ENCODE results near the gene TSPAN17. TPM values are rescaled to one million over a fixed set of nuclear protein-coding genes. Genes with fewer than 3 reads are reported as not detected.
"Not testable (repeated sequence)": the region's sequence is repeated elsewhere in the genome, so short reads cannot be mapped to it uniquely, and the experiment has no call there.

The TSPAN17 gene
- 10 to 100 TPM; 20.7 to 35.2 (median 24.2) TPM for polyA plus RNA-seq
- long read RNA-seq, donor 1, transcript TSPAN17-207 (9 exons, 2,457 nt), result major isoform, 7 of 7 reads
- long read RNA-seq, donor 1, partial matches to known transcripts, result 0 of 7 reads
- long read RNA-seq, donor 1, other reads (novel, unspliced or antisense), result 0 of 7 reads
- long read RNA-seq, donor 2, partial matches to known transcripts, result 0 of 2 reads
- long read RNA-seq, donor 2, other reads (novel, unspliced or antisense), result 0 of 2 reads
- long read RNA-seq, donor 3, partial matches to known transcripts, result 0 of 3 reads
- long read RNA-seq, donor 3, other reads (novel, unspliced or antisense), result 0 of 3 reads
- long read RNA-seq, donor 4, result 0 reads
- long read RNA-seq, donor 5, result 0 reads
- long read RNA-seq, donor 6, partial matches to known transcripts, result 0 of 2 reads
- long read RNA-seq, donor 6, other reads (novel, unspliced or antisense), result 0 of 2 reads
- long read RNA-seq, donor 7, partial matches to known transcripts, result 0 of 4 reads
- long read RNA-seq, donor 7, other reads (novel, unspliced or antisense), result 0 of 4 reads
- long read RNA-seq, donor 8, result 0 reads
- long read RNA-seq, donor 9, partial matches to known transcripts, result 0 of 1 reads
- long read RNA-seq, donor 9, other reads (novel, unspliced or antisense), result 0 of 1 reads
- long read RNA-seq, donor 10, partial matches to known transcripts, result 12 of 15 reads
- long read RNA-seq, donor 10, other reads (novel, unspliced or antisense), result 0 of 15 reads

GRCh38 chr5:176647030-176647842 is at the start of gene TSPAN17:
Gene TSPAN17 (plus strand): TSS chr5:176647484. CDS start chr5:176647616, 132 bp downstream.
- H3K27ac ChIP-seq (ENCODE audit: low read depth in 1 of 3, low read length in 2 of 3), result peak within 1 kb of the TSS in 2 of 3 donors; percentile 45 to 73
- H3K27me3 ChIP-seq (ENCODE audit: control insufficient read depth in 3 of 3, insufficient read depth in 3 of 3, low read length in 3 of 3), result peaks cover 0 to 3% (median 0%) of the 10 kb centered on the region in 3 donors
- 1% methylated on average over 50 to 63 of the region's 63 CpGs for WGBS, 3 donors
- no peak for FAIRE-seq
- peak; percentile 99 to 100 for DNase-seq
- H3K36me3 ChIP-seq (ENCODE audit: control insufficient read depth in 3 of 3, insufficient read depth in 2 of 3, low read depth in 1 of 3, low read length in 3 of 3), result peaks cover 0 to 2% (median 0%) of the 10 kb centered on the region in 3 donors
- peak within 1 kb of the TSS; percentile 53 to 71 (median 59) for H3K4me3 ChIP-seq (ENCODE audit: low read depth in 1 of 3, low read length in 3 of 3)
- H3K9me3 ChIP-seq (ENCODE audit: control insufficient read depth in 2 of 2, insufficient read depth in 1 of 2, low read depth in 1 of 2, low read length in 1 of 2), result no peaks in the 10 kb centered on the region
- H3K4me1 ChIP-seq (ENCODE audit: control insufficient read depth in 3 of 3, insufficient read depth in 2 of 3, low read depth in 1 of 3, low read length in 2 of 3), result peaks cover 0 to 9% (median 3%) of the 10 kb centered on the region in 3 donors

GRCh38 chr5:176599749-176600430 is 47.4 kb upstream of the TSPAN17 start:
- not testable (repeated sequence) for H3K27ac ChIP-seq (ENCODE audit: low read depth in 1 of 3, low read length in 2 of 3); FAIRE-seq; H3K4me3 ChIP-seq (ENCODE audit: low read depth in 1 of 3, low read length in 3 of 3); H3K4me1 ChIP-seq (ENCODE audit: control insufficient read depth in 3 of 3, insufficient read depth in 2 of 3, low read depth in 1 of 3, low read length in 2 of 3); DNase-seq; H3K9me3 ChIP-seq (ENCODE audit: control insufficient read depth in 2 of 2, insufficient read depth in 1 of 2, low read depth in 1 of 2, low read length in 1 of 2)
- Histone ChIP-seq H3K36me3 (ENCODE audit: control insufficient read depth in 3 of 3, insufficient read depth in 2 of 3, low read depth in 1 of 3, low read length in 3 of 3) (peaks cover 0 to 13% (median 0%) of the 10 kb centered on the region in 3 donors), H3K27me3 (ENCODE audit: control insufficient read depth in 3 of 3, insufficient read depth in 3 of 3, low read length in 3 of 3) (peaks cover 0 to 13% (median 2%) of the 10 kb centered on the region in 3 donors)
- 80 to 86% (median 82%) methylated on average over 19 of the region's 19 CpGs for WGBS, 3 donors

- Histone ChIP-seq H3K4me1 (ENCODE audit: control insufficient read depth in 3 of 3, insufficient read depth in 2 of 3, low read depth in 1 of 3, low read length in 2 of 3) (no peaks in the 10 kb centered on the region), H3K4me3 (ENCODE audit: low read depth in 1 of 3, low read length in 3 of 3) (no peak overlapping the region), H3K27me3 (ENCODE audit: control insufficient read depth in 3 of 3, insufficient read depth in 3 of 3, low read length in 3 of 3) (peaks cover 0 to 13% (median 0%) of the 10 kb centered on the region in 3 donors), H3K27ac (ENCODE audit: low read depth in 1 of 3, low read length in 2 of 3) (no peak overlapping the region), H3K36me3 (ENCODE audit: control insufficient read depth in 3 of 3, insufficient read depth in 2 of 3, low read depth in 1 of 3, low read length in 3 of 3) (no peaks in the 10 kb centered on the region), H3K9me3 (ENCODE audit: control insufficient read depth in 2 of 2, insufficient read depth in 1 of 2, low read depth in 1 of 2, low read length in 1 of 2) (no peaks in the 10 kb centered on the region)
- WGBS, 3 donors, result 72 to 78% (median 74%) methylated on average over 12 of the region's 12 CpGs
- DNase-seq, result no peak
- FAIRE-seq, result no peak
Measured at GRCh38 chr5:176601901-176602482, 45.3 kb upstream of the TSPAN17 start.

- Histone ChIP-seq H3K36me3 (ENCODE audit: control insufficient read depth in 3 of 3, insufficient read depth in 2 of 3, low read depth in 1 of 3, low read length in 3 of 3) (no peaks in the 10 kb centered on the region), H3K9me3 (ENCODE audit: control insufficient read depth in 2 of 2, insufficient read depth in 1 of 2, low read depth in 1 of 2, low read length in 1 of 2) (no peaks in the 10 kb centered on the region), H3K4me1 (ENCODE audit: control insufficient read depth in 3 of 3, insufficient read depth in 2 of 3, low read depth in 1 of 3, low read length in 2 of 3) (no peaks in the 10 kb centered on the region), H3K27ac (ENCODE audit: low read depth in 1 of 3, low read length in 2 of 3) (no peak overlapping the region), H3K4me3 (ENCODE audit: low read depth in 1 of 3, low read length in 3 of 3) (no peak overlapping the region), H3K27me3 (ENCODE audit: control insufficient read depth in 3 of 3, insufficient read depth in 3 of 3, low read length in 3 of 3) (peaks cover 0 to 10% (median under 1%) of the 10 kb centered on the region in 3 donors)
- 12 to 17% (median 16%) methylated on average over 2 of the region's 2 CpGs for WGBS, 3 donors
- FAIRE-seq, result no peak
- DNase-seq, result no peak
Measured at GRCh38 chr5:176603091-176603490, 44.2 kb upstream of the TSPAN17 start.

GRCh38 chr5:176606032-176606431 is 41.3 kb upstream of the TSPAN17 start:
- no peak for DNase-seq
- Histone ChIP-seq H3K36me3 (ENCODE audit: control insufficient read depth in 3 of 3, insufficient read depth in 2 of 3, low read depth in 1 of 3, low read length in 3 of 3) (no peaks in the 10 kb centered on the region), H3K4me3 (ENCODE audit: low read depth in 1 of 3, low read length in 3 of 3) (no peak overlapping the region), H3K4me1 (ENCODE audit: control insufficient read depth in 3 of 3, insufficient read depth in 2 of 3, low read depth in 1 of 3, low read length in 2 of 3) (peaks cover 0 to 3% (median 0%) of the 10 kb centered on the region in 3 donors), H3K27ac (ENCODE audit: low read depth in 1 of 3, low read length in 2 of 3) (no peak overlapping the region), H3K27me3 (ENCODE audit: control insufficient read depth in 3 of 3, insufficient read depth in 3 of 3, low read length in 3 of 3) (peaks cover 0 to 19% (median 4%) of the 10 kb centered on the region in 3 donors), H3K9me3 (ENCODE audit: control insufficient read depth in 2 of 2, insufficient read depth in 1 of 2, low read depth in 1 of 2, low read length in 1 of 2) (no peaks in the 10 kb centered on the region)
- FAIRE-seq, result no peak
- 55 to 68% (median 62%) methylated on average over 3 of the region's 3 CpGs for WGBS, 3 donors

- no peaks in the 10 kb centered on the region for H3K9me3 ChIP-seq (ENCODE audit: control insufficient read depth in 2 of 2, insufficient read depth in 1 of 2, low read depth in 1 of 2, low read length in 1 of 2)
- peaks cover 0 to 3% (median 0%) of the 10 kb centered on the region in 3 donors for H3K4me1 ChIP-seq (ENCODE audit: control insufficient read depth in 3 of 3, insufficient read depth in 2 of 3, low read depth in 1 of 3, low read length in 2 of 3)
- H3K36me3 ChIP-seq (ENCODE audit: control insufficient read depth in 3 of 3, insufficient read depth in 2 of 3, low read depth in 1 of 3, low read length in 3 of 3), result no peaks in the 10 kb centered on the region
- H3K4me3 ChIP-seq (ENCODE audit: low read depth in 1 of 3, low read length in 3 of 3), result no peak overlapping the region
- FAIRE-seq, result no peak
- 74 to 88% (median 78%) methylated on average over 3 of the region's 3 CpGs for WGBS, 3 donors
- H3K27me3 ChIP-seq (ENCODE audit: control insufficient read depth in 3 of 3, insufficient read depth in 3 of 3, low read length in 3 of 3), result peaks cover 0 to 24% (median 4%) of the 10 kb centered on the region in 3 donors
- no peak for DNase-seq
- no peak overlapping the region for H3K27ac ChIP-seq (ENCODE audit: low read depth in 1 of 3, low read length in 2 of 3)
Measured at GRCh38 chr5:176606875-176607274, 40.4 kb upstream of the TSPAN17 start.

- DNase-seq (no peak), FAIRE-seq (no peak)
- Histone ChIP-seq H3K4me3 (ENCODE audit: low read depth in 1 of 3, low read length in 3 of 3) (no peak overlapping the region), H3K27ac (ENCODE audit: low read depth in 1 of 3, low read length in 2 of 3) (no peak overlapping the region), H3K4me1 (ENCODE audit: control insufficient read depth in 3 of 3, insufficient read depth in 2 of 3, low read depth in 1 of 3, low read length in 2 of 3) (peaks cover 0 to 3% (median 0%) of the 10 kb centered on the region in 3 donors), H3K9me3 (ENCODE audit: control insufficient read depth in 2 of 2, insufficient read depth in 1 of 2, low read depth in 1 of 2, low read length in 1 of 2) (no peaks in the 10 kb centered on the region), H3K27me3 (ENCODE audit: control insufficient read depth in 3 of 3, insufficient read depth in 3 of 3, low read length in 3 of 3) (peaks cover 0 to 31% (median 4%) of the 10 kb centered on the region in 3 donors), H3K36me3 (ENCODE audit: control insufficient read depth in 3 of 3, insufficient read depth in 2 of 3, low read depth in 1 of 3, low read length in 3 of 3) (no peaks in the 10 kb centered on the region)
- WGBS, 3 donors, result 79 to 93% (median 91%) methylated on average over 4 of the region's 4 CpGs
Measured at GRCh38 chr5:176608142-176608705, 39.1 kb upstream of the TSPAN17 start.

Measured in small intestine (tissue), 16 donors.